ENCODE results near the gene PAPOLA.

Gene PAPOLA

GRCh38 chr14:96532632-96533031 lies 30.4 kb downstream of the PAPOLA start:
- no peak overlapping the region for H3K9ac ChIP-seq (ENCODE audit: low read length)
- no peak overlapping the region for H3K14ac ChIP-seq (ENCODE audit: low read length in 2 of 2)
- no peaks in the 10 kb centered on the region for H3K27me3 ChIP-seq (ENCODE audit: control insufficient read depth in 1 of 2, insufficient read depth in 1 of 2, low read length in 2 of 2)
- no peaks in the 10 kb centered on the region for H3K4me1 ChIP-seq (ENCODE audit: control insufficient read depth, insufficient read depth, low read depth, low read length)
- no peak overlapping the region for H2AFZ ChIP-seq (ENCODE audit: low read depth, low read length)
- H2BK120ac ChIP-seq (ENCODE audit: low read depth, low read length), result no peak overlapping the region
- H2AK5ac ChIP-seq (ENCODE audit: low read length, severe bottlenecking), result no peak overlapping the region
- peaks cover 8 to 89% of the 10 kb centered on the region in 2 experiments for H3K36me3 ChIP-seq (ENCODE audit: control insufficient read depth in 1 of 2, insufficient read depth in 2 of 2, low read depth in 1 of 2, low read length in 2 of 2)
- no peak overlapping the region for H2BK15ac ChIP-seq (ENCODE audit: low read depth, poor library complexity, severe bottlenecking)
- no peak overlapping the region for H3K18ac ChIP-seq (ENCODE audit: low read depth in 1 of 2, low read length in 2 of 2)
- no peak overlapping the region for H3K27ac ChIP-seq (ENCODE audit: low read length, poor library complexity, severe bottlenecking)
- no peaks in the 10 kb centered on the region for H3K9me3 ChIP-seq (ENCODE audit: control insufficient read depth, low read length)
- no peak overlapping the region for H3K4ac ChIP-seq (ENCODE audit: low read depth in 1 of 2, low read length in 2 of 2)
- no peak overlapping the region for H4K8ac ChIP-seq (ENCODE audit: low read length)
- peaks cover 5% of the 10 kb centered on the region for H3K79me1 ChIP-seq (replicated peaks; ENCODE audit: low read length, poor library complexity, severe bottlenecking)
- no peak overlapping the region for H3K4me2 ChIP-seq (ENCODE audit: low read length, poor library complexity, severe bottlenecking)
- no peak overlapping the region for H2BK12ac ChIP-seq (ENCODE audit: low read length in 2 of 2)
- DNase-seq, result no peak
- no peak overlapping the region for H4K91ac ChIP-seq (ENCODE audit: low read length)
- no peak overlapping the region for H3K4me3 ChIP-seq (ENCODE audit: insufficient read depth in 1 of 2, low read depth in 1 of 2, low read length in 2 of 2)
- no peak overlapping the region for H3K23ac ChIP-seq (ENCODE audit: low read length in 2 of 2)
- H2BK5ac ChIP-seq (ENCODE audit: low read depth, low read length, poor library complexity, severe bottlenecking), result no peak overlapping the region

- Histone ChIP-seq H3K27me3 (ENCODE audit: control insufficient read depth in 1 of 2, insufficient read depth in 1 of 2, low read length in 2 of 2) (no peaks in the 10 kb centered on the region), H3K27ac (ENCODE audit: low read length, poor library complexity, severe bottlenecking) (peak overlapping the region; percentile 32), H3K4me1 (ENCODE audit: control insufficient read depth, insufficient read depth, low read depth, low read length) (peaks cover 1% of the 10 kb centered on the region), H3K23ac (ENCODE audit: low read length in 2 of 2) (no peak overlapping the region), H2BK12ac (ENCODE audit: low read length in 2 of 2) (no peak overlapping the region), H3K4ac (ENCODE audit: low read depth in 1 of 2, low read length in 2 of 2) (no peak overlapping the region), H2BK15ac (ENCODE audit: low read depth, poor library complexity, severe bottlenecking) (no peak overlapping the region), H2AK5ac (ENCODE audit: low read length, severe bottlenecking) (no peak overlapping the region), H4K8ac (ENCODE audit: low read length) (no peak overlapping the region), H4K91ac (ENCODE audit: low read length) (no peak overlapping the region), H3K4me2 (ENCODE audit: low read length, poor library complexity, severe bottlenecking) (no peak overlapping the region), H2AFZ (ENCODE audit: low read depth, low read length) (no peak overlapping the region), H3K36me3 (ENCODE audit: control insufficient read depth in 1 of 2, insufficient read depth in 2 of 2, low read depth in 1 of 2, low read length in 2 of 2) (peaks cover 0 to 80% of the 10 kb centered on the region in 2 experiments), H3K79me1 (replicated peaks; ENCODE audit: low read length, poor library complexity, severe bottlenecking) (no peaks in the 10 kb centered on the region), H3K18ac (ENCODE audit: low read depth in 1 of 2, low read length in 2 of 2) (no peak overlapping the region), H3K14ac (ENCODE audit: low read length in 2 of 2) (no peak overlapping the region), H3K4me3 (ENCODE audit: insufficient read depth in 1 of 2, low read depth in 1 of 2, low read length in 2 of 2) (no peak overlapping the region), H3K9me3 (ENCODE audit: control insufficient read depth, low read length) (no peaks in the 10 kb centered on the region), H2BK120ac (ENCODE audit: low read depth, low read length) (no peak overlapping the region), H3K9ac (ENCODE audit: low read length) (no peak overlapping the region), H2BK5ac (ENCODE audit: low read depth, low read length, poor library complexity, severe bottlenecking) (no peak overlapping the region)
- 100% methylated on average over 1 of the region's 1 CpG for WGBS
- no peak for DNase-seq
These were observed 34.6 kb downstream of the PAPOLA start for GRCh38 chr14:96536807-96537206.

GRCh38 chr14:96538097-96538989 lies 36.2 kb downstream of the PAPOLA start:
- no peak overlapping the region for H3K4me3 ChIP-seq (ENCODE audit: insufficient read depth in 1 of 2, low read depth in 1 of 2, low read length in 2 of 2)
- H2BK120ac ChIP-seq (ENCODE audit: low read depth, low read length), result no peak overlapping the region
- WGBS, result 100% methylated on average over 2 of the region's 3 CpGs
- no peaks in the 10 kb centered on the region for H3K27me3 ChIP-seq (ENCODE audit: control insufficient read depth in 1 of 2, insufficient read depth in 1 of 2, low read length in 2 of 2)
- H2AFZ ChIP-seq (ENCODE audit: low read depth, low read length), result no peak overlapping the region
- no peaks in the 10 kb centered on the region for H3K9me3 ChIP-seq (ENCODE audit: control insufficient read depth, low read length)
- H3K4ac ChIP-seq (ENCODE audit: low read depth in 1 of 2, low read length in 2 of 2), result no peak overlapping the region
- no peak overlapping the region for H2BK12ac ChIP-seq (ENCODE audit: low read length in 2 of 2)
- H3K79me1 ChIP-seq (replicated peaks; ENCODE audit: low read length, poor library complexity, severe bottlenecking), result peaks cover 1% of the 10 kb centered on the region
- H3K18ac ChIP-seq (ENCODE audit: low read depth in 1 of 2, low read length in 2 of 2), result no peak overlapping the region
- H3K27ac ChIP-seq (ENCODE audit: low read length, poor library complexity, severe bottlenecking), result peak overlapping the region; percentile 74
- no peak overlapping the region for H2AK5ac ChIP-seq (ENCODE audit: low read length, severe bottlenecking)
- no peak overlapping the region for H2BK5ac ChIP-seq (ENCODE audit: low read depth, low read length, poor library complexity, severe bottlenecking)
- H3K9ac ChIP-seq (ENCODE audit: low read length), result no peak overlapping the region
- peaks cover 1% of the 10 kb centered on the region for H3K4me1 ChIP-seq (ENCODE audit: control insufficient read depth, insufficient read depth, low read depth, low read length)
- H2BK15ac ChIP-seq (ENCODE audit: low read depth, poor library complexity, severe bottlenecking), result no peak overlapping the region
- no peak overlapping the region for H3K14ac ChIP-seq (ENCODE audit: low read length in 2 of 2)
- H3K23ac ChIP-seq (ENCODE audit: low read length in 2 of 2), result no peak overlapping the region
- no peak overlapping the region for H3K4me2 ChIP-seq (ENCODE audit: low read length, poor library complexity, severe bottlenecking)
- no peak overlapping the region for H4K91ac ChIP-seq (ENCODE audit: low read length)
- no peak overlapping the region for H4K8ac ChIP-seq (ENCODE audit: low read length)
- no peak for DNase-seq
- H3K36me3 ChIP-seq (ENCODE audit: control insufficient read depth in 1 of 2, insufficient read depth in 2 of 2, low read depth in 1 of 2, low read length in 2 of 2), result peaks cover 0 to 80% of the 10 kb centered on the region in 2 experiments

GRCh38 chr14:96538990-96539317 lies 36.8 kb downstream of the PAPOLA start:
- H3K27me3 ChIP-seq (ENCODE audit: control insufficient read depth in 1 of 2, insufficient read depth in 1 of 2, low read length in 2 of 2), result no peaks in the 10 kb centered on the region
- H4K8ac ChIP-seq (ENCODE audit: low read length), result no peak overlapping the region
- no peak overlapping the region for H2BK15ac ChIP-seq (ENCODE audit: low read depth, poor library complexity, severe bottlenecking)
- H2BK5ac ChIP-seq (ENCODE audit: low read depth, low read length, poor library complexity, severe bottlenecking), result no peak overlapping the region
- peaks cover 1% of the 10 kb centered on the region for H3K79me1 ChIP-seq (replicated peaks; ENCODE audit: low read length, poor library complexity, severe bottlenecking)
- no peak overlapping the region for H3K18ac ChIP-seq (ENCODE audit: low read depth in 1 of 2, low read length in 2 of 2)
- H3K4me1 ChIP-seq (ENCODE audit: control insufficient read depth, insufficient read depth, low read depth, low read length), result peaks cover 1% of the 10 kb centered on the region
- H3K36me3 ChIP-seq (ENCODE audit: control insufficient read depth in 1 of 2, insufficient read depth in 2 of 2, low read depth in 1 of 2, low read length in 2 of 2), result peaks cover 0 to 82% of the 10 kb centered on the region in 2 experiments
- no peak overlapping the region for H2BK12ac ChIP-seq (ENCODE audit: low read length in 2 of 2)
- no peak overlapping the region for H3K4me3 ChIP-seq (ENCODE audit: insufficient read depth in 1 of 2, low read depth in 1 of 2, low read length in 2 of 2)
- H3K27ac ChIP-seq (ENCODE audit: low read length, poor library complexity, severe bottlenecking), result peak overlapping the region; percentile 74
- no peak overlapping the region for H3K4me2 ChIP-seq (ENCODE audit: low read length, poor library complexity, severe bottlenecking)
- DNase-seq, result no peak
- no peak overlapping the region for H4K91ac ChIP-seq (ENCODE audit: low read length)
- no peak overlapping the region for H2BK120ac ChIP-seq (ENCODE audit: low read depth, low read length)
- no peak overlapping the region for H3K23ac ChIP-seq (ENCODE audit: low read length in 2 of 2)
- no peak overlapping the region for H2AK5ac ChIP-seq (ENCODE audit: low read length, severe bottlenecking)
- H3K4ac ChIP-seq (ENCODE audit: low read depth in 1 of 2, low read length in 2 of 2), result no peak overlapping the region
- H3K9me3 ChIP-seq (ENCODE audit: control insufficient read depth, low read length), result no peaks in the 10 kb centered on the region
- no peak overlapping the region for H3K14ac ChIP-seq (ENCODE audit: low read length in 2 of 2)
- H2AFZ ChIP-seq (ENCODE audit: low read depth, low read length), result no peak overlapping the region
- no peak overlapping the region for H3K9ac ChIP-seq (ENCODE audit: low read length)
- WGBS, result 100% methylated on average over 1 of the region's 1 CpG
